ENCODE results near the gene EPHA2.
"Not testable (repeated sequence)": the region's sequence is repeated elsewhere in the genome, so short reads cannot be mapped to it uniquely, and the experiment has no call there.

The EPHA2 gene

DNA sequence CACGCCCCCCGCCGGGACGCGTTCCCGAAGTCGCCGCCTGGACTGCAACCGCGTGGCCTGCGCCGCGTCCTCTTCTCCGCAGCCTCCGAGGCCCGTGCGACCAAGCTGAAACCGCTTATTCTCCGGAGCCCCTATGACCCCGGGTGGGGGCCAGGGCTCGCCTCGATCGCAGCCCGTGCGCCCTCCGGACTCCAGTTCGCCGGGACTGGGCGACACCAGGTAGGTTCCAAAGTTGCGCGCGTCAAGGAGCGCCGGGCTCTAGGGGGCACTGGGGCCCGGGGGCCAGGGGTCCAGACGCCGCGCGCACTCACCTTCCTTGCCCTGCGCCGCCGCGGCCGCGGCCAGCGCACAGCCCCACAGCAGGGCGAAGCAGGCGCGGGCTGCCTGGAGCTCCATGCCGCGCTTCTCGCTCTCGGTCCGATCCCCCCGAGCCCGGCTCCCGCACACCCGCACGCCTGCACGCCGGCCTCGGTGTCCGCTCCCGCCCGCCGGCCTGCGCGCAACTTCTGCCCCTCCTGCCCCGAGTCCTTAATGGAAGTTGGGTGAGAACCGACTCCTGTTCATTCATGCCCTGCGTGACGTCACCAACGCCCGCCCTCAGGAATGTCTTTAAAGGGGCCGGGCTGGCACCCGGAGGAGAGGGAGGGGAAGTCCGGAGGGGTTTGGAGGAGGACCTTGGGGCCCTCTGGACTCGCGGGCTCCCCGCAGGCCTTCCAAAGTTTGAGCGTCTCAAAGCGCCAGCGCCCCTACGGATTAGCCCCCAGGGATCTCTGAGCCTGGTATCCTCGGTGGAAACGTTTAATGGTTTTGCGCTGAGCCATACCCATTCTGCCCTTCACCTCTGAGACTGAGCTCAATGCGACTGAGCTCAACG, at the start of gene EPHA2:
Gene EPHA2, minus strand, starts transcription at position 533 of the 874 bp plus-strand sequence. Its CDS starts 137 bp downstream, at position 396.
- DNase-seq (ENCODE audit: low read depth in 3 of 3): no peak

DNA sequence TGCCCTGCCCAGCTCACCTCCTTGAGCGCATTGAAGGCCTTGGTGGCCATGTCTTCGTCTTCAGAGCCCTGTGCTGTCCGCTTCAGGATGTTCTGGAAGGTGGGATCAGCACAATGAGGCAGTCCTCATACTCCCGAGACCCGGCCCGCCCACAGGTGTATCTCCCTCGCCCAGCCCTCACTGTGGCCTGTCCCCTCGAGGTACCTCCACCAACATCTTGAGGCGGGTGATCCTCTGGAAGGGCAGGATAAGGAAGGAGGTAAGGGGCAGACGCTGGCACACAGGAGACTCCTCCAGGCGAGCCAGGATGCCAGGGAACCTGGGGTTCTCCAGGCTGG, 49.4 kb upstream of the EPHA2 start:
- DNase-seq (ENCODE audit: low read depth in 3 of 3): no peak

DNA sequence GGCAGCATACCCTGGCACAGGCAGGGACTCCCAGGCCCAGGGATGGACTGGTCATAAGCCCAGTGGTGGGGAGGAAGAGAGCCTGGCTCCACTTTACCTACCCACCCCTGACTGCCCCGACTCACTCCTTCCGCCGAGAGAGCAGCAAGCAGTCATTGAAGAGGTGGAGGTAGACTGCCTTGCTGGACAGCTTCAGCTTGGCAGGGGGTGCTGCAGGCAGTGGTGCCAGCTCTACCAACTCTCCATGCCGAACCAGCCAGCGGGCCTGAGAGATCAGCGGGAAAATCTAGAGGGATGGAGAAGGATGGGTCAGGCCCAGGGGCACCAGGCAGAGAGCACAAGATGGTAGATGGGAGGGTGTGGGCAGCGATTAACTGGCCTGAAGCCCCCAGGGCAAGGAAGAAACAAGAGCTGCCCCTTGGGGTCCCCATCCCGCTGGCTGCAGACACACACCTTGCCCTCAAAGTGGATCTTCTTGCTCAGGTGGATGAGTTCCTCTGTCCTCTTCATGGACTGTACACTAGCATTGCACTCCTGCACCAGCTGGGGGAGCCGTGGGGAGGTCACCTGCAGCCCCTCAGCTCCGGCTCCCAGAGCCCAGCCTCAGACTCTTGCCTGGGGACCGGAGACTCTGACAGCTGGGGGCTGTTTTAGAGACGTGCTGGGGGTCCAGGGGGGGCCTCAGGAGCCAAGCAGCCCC, 48.9 kb upstream of the EPHA2 start:
- no peak for DNase-seq (ENCODE audit: low read depth in 3 of 3)

DNA sequence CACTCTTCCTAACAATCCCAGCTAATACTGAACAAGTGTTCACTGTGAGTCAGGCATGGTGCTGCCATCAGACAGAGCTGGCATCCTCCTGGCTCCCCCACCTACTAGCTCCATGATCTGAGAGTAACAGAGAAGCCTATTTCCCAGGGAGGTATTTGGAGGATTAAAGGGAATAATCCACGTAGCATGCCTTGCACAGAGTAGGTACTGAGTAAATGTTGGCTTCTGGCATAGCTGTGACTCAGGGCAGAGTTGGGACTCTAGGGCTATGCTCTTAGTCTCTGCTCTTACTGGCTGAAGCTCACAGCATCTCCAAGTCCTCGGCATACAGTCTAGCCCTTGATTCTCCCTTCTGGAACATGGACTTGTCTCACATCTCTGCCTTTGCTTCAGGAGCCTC, 48.3 kb upstream of the EPHA2 start:
- no peak for DNase-seq (ENCODE audit: low read depth in 3 of 3)

DNA sequence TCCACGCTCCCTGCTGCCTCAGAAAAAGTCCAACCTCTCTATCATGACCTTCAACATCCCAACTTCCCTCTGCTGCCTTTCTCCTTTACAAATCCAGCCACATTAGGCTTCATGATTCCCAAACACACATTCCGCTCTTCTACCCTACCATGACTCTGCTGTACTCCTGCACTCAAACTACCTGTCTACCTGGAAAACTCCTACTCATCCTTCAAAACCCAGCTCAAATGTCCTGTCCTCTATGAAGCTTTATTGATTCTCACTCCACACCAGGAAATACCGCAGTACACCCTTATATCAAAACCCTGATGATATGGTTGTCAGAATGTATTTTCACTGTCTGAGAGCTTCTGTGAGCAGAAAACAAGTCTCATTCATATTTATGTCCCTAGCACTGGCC, 47.7 kb upstream of the EPHA2 start:
- no peak for DNase-seq (ENCODE audit: low read depth in 3 of 3)

DNA sequence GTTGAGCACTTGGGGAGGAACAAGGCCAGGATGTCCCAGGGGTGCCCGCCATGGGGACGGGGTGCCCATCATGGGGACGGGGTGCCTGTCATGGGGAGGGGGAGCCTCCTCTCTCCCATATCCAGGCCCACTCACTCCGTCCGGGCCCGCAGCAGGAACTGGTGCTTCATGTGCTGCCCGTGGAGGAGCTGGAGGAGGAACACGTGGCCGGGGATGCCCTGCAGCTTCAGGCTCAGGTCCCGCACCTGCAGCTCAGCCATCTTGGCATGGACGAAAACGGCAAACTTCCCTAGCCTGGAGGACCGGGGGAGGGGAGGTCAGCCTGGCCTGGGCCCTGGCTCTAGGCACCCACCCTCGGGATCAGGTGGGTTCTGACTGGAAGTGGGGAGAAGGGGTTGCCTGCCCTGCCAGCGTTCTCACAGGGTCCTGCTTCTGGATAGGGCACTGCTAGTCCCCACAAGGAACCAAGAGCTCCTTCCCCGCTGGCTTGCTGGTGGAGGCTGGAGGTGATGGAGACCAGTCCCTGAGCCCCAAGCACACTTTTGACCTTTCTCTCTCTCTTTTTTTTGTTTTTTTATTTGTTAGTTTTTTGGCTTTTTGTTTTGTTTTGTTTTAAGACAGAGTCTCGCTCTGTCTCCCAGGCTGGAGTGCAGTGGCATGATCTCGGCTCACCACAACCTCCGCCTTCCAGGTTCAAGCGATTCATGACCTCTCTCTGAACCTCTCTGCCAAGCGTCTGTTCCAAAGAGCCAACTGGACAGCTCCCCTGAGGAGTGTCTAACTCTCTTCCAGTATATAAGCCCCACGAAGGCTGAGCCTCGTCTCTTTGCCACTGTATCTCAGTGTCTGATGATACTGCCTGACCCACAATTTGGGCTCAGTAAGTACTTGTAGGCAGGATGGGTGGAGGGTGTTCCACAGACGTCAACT, 46.7 kb upstream of the EPHA2 start:
- no peak for DNase-seq (ENCODE audit: low read depth in 3 of 3)

DNA sequence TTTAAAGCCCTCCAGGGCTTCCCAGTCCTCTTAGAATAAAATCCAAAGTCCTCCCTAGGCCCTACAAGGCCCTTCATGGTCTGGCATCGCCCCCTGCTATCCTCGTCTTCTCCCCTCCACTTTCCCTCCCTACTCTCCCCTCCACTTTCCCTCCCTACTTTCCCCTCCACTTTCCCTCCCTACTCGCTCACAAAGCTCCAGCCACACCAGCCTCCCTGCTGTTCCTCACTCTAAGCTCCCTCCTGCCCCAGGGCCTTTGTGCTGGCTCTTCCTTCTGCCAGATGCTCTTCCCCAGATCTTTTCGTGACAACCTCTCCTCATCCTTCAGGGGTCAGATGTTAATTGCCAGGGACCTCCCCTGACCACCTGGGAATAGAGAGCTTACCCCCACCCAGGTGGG, 43.8 kb upstream of the EPHA2 start:
- DNase-seq (ENCODE audit: low read depth in 3 of 3): no peak

DNA sequence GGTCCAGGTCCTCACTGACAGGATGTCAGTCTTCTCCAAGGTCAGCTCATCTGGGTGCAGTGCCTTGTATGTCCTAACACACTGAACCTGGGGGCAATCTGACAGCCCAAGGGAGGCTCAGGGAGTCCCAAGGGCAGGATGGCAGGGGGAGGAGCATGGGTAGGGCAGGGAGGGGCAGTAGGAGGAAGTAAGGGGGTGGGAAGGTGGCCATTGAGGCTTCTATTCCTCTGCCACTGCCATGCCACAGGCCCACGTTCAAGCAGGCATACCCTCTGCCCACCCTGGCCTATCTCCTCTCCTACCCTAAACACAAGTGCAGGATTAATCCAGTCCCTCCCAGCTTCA, 43.3 kb upstream of the EPHA2 start:
- no peak for DNase-seq (ENCODE audit: low read depth in 3 of 3)

DNA sequence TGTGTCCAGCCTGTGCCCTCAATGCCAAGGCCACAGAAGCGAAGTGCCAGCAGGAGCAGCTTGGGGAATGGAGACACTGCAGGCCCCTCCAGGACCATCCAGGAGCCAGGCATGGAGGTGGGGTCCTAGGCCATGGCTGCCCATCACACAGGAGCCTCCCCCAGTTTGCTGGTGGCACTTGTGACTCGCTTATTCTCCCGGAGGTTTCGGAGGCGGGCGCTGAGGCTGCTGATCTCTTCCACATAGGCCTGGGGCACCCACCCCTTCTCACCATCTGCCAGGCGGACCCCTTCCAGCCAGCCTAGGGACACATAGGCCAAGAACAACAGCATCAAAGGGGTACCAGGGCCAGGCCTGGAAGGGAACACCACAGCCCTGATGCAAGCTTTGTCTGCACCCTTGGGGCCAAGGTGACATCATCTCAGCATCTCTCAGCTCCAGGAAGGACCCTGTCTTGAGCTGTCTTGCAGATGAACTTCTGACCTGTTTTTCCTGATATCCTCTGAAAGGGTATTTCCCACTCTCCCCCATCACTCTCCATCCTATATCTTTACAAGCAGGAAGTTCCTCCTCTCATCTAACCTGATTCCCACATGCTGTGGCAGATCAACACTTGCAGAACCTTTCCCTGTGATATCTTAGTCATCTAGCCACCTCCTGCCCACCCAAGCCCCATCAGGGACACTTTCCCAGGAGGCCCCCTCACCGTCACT, 42.7 kb upstream of the EPHA2 start:
- DNase-seq (ENCODE audit: low read depth in 3 of 3): no peak

DNA sequence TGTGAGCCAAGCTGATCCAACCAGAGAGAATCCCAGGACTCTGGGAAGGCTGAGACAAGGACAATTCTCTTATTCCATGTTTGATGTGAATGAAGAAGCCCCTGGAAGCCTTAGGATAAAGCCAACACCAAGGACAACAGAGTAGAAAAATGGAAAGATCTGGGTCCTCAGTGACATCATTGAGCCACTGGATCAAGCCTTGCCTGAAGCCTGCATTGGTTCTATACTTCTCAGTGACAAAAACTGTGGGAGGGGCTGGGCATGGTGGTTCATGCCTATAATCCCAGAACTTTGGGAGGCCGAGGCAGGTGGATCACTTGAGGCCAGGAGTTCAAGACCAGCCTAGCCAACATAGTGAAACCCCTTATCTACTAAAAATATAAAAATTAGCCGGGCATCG, 41.0 kb upstream of the EPHA2 start:
- no peak for DNase-seq (ENCODE audit: low read depth in 3 of 3)

DNA sequence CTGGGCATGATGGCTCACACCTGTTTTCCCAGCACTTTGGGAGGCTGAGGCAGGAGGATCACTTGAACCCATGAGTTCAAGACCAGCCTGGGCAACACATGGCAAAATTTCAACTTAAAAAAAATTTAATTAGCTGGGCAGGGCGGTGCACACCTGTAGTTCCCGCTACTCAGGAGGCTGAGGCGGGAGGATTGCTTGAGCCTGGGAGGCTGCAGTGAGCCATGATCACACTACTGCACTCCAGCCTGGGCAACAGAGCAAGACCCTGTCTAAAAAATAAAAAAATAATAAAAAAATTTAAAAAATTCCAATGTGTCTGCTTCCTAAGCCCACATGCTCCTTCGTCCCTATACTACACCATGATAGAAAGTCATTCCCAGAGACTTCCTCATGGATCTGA, 40.3 kb upstream of the EPHA2 start:
- not testable (repeated sequence) for DNase-seq (ENCODE audit: low read depth in 3 of 3)

DNA sequence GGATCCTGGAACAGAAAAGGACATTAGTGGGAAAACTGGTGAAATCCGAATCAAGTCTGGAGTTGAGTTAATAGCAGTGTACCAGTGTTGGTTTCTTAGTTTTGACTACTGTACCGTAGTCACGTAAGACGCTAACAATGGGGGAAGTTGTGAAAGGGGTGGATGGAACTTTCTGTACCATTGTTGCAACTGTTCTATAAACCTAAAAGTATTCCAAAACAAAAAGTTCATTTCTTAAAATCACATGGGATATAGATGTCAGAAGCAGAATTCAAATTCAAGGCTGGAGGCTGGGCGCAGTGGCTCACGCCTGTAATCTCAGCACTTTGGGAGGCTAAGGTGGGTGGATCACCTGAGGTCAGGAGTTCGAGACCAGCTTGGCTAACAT, 39.6 kb upstream of the EPHA2 start:
- DNase-seq (ENCODE audit: low read depth in 3 of 3): no peak

DNA sequence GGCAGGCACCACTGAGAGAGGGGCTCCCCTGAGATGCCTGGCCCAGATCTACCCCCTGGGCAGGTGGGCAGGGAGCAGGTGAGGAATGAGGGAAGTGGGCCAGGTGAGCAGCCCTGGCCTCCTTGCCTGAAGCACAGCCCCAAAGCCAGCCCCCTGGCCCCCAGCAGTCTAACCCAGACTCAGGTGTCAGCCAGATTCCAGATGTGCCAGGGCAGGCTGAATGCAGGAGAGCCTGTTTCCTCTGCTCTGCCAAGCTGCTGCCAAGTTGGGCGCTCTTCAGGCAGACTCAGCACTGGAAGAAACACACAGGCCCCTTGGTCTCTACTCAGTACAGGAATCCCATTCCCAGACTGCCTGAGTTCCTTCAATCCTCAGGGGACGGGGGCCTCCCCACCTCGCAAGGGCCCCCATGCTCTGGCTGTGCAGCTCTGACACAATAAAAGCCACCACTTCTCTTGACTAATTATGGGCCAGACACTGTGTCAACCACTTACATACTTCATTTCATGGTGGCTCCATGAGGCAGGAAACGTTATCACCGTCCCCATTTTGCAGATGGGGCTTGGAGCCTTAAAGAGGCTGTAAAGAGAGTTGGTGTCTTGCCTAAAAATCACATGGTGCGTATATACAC, 36.2 kb upstream of the EPHA2 start:
- no peak for DNase-seq (ENCODE audit: low read depth in 3 of 3)

DNA sequence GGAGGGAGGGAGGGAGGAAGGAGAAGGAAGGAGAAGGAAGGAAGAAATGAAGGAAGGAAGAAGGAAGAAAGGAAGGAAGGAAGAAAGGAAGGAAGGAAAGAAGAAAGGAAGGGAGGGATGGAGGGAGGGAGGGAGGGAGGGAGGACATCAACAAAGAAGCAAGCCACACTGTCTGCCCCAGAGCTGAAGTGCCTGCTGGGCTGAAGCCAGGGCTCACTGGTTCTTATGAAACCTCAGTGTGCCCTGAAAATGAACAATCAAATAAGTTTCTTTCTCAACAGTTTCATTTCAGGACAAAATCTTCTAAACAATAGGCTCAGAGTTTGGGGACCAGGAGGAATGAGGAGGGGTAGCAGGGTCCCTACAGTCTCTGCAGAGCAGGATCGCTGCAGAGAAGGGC, 35.4 kb upstream of the EPHA2 start:
- no peak for DNase-seq (ENCODE audit: low read depth in 3 of 3)

DNA sequence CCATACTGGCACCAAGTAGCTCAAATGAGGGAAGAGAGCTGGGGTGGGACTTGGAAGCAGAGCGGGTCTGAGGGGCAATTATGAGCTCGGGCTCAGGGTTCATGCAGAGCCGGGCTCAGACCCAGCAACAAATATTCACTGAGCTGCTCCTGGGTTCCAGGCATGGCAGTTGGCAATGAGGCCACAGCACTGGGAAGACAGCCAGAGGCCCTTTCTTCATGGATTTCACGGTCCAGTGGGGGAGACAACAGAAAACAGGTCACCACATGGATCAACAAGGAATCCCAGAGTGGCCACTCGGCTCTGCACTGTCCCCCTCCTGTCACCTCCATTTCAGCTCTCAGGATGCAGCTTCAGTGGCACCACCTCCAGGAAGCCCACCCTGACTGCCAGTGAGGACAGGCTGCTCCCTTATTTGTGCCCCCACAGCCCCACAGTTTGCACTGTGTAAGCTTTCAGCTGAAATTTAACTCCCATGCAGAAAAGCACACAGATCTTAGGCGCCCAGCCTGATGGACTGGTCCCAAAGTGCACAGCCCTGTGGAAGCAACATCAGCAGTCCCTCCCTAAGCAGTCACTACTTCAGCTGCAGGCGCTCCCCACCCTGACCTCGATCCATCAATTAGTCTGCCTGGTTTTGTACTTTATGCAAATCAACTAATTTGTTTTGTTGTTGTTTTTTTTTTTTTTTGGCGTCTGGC, 34.2 kb upstream of the EPHA2 start:
- DNase-seq (ENCODE audit: low read depth in 3 of 3): no peak

DNA sequence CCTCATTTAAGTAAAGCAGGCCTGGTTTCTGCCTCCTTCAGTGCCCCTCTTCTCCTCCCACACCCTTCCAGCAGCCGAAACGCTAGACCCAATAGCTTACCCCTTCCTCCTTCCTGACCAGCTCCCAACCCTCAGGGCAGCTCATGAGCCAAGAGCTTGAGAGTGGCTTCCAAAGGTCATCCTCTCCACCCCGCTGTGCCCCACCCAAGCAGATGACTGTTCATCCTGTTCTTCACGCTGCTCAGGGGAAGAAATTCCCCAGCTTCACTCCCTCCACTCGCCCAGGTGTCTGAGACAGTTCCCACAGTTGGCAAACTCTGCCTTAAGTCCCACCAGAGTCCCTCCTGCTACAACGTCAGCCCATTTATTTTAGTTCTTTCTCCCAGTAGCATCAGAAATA, 33.1 kb upstream of the EPHA2 start:
- no peak for DNase-seq (ENCODE audit: low read depth in 3 of 3)

DNA sequence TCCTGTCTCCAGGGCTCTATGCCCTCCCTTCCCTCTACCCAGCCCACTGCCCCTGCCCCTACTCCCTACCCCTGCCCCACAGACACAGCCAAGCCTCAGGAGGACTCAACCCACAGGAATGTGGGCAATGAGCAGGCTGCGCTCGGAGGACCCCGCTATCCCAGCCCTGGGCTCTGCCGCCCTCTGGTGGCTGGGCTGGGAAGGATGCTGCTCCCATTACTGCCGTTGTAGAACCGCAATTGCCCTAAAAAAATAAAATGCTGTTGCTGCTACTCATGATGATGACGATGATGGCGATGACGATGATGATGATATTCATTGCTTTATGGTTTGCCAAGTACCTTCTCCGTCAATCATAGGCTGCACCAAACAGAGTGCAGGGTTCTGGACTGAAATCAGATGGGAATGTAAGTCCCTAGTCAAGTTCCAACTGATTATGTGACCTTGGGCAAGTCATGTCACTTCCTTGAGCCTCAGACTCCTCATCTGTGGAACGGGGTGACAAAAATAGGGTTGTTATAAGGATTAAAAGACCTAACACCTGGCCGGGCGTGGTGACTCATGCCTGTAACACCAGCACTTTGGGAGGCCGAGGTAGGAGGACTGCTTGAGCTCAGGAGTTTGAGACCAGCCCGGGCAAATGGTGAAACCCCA, 32.0 kb upstream of the EPHA2 start:
- DNase-seq (ENCODE audit: low read depth in 3 of 3): peak; percentile 62 to 63 (median 62)

DNA sequence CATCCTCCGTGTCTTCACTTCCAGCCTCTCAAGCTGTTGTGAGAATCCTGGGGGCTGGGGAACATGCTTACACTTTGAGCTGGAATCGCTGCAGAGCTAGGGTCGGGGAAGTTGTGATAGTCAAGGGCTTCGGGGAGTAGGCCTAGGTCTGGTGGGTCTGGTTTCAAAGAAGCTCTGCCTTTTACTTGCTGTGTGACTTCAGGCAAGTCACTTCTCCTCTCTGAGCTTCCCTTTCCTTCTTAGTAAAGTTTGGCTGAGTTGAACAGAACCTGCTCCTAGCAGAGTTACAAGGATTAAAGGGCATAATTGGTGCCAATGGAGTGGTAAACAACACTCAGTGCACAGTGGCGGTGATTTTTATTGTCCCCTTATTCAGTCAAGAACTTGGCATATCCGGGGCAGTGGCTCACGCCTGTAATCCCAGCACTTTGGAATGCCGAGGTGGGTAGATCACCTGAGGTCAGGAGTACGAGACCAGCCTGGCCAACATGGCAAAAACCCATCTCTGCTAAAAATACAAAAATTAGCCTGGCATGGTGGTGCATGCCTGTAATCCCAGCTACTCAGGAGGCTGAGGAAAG, 30.9 kb upstream of the EPHA2 start:
- no peak for DNase-seq (ENCODE audit: low read depth in 3 of 3)

DNA sequence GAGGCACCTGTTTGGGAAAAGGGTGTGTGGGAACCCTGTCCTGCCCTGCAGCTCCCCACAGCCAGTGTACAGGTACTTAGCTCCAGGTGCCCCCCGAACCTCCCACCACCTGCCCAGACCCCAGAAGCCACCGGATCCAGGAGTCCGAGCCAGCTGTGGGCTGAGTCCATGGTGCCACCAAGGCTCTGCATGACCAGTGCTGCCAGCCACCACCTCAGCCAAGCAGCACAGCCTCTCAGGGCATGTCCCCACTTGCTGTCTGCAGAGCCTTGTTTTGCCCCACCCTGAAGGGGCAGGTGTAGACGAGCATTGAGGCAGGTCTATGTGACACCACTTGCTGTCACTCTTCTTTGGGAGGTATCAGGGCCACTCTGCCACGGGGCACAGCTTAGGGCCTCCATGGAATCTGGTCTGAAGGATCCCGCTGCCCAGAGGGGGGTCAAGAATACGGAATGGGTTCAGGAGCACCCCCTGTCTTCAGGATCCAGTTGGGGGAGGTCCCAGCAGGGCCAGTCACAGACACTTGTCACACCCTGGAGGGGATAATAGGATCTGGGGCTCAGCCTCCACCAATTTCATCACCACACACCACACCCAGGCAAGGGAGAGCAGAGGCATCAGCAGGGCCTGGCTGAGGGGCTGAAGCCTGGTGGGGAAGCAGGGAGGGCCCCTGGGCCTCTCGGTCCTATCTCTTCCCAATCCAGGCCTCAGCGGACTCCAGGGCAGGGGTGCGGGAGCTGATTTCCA, 28.9 kb upstream of the EPHA2 start:
- no peak for DNase-seq (ENCODE audit: low read depth in 3 of 3)

Data from stimulated activated CD4-positive, alpha-beta T cell treated with anti-CD3 and anti-CD28 coated beads, TNF-alpha, amount 100 ng/mL, for 48 hours (primary cell).